Heart left ventricle (tissue), 13 donors: Measurements from ENCODE around the gene AKT1.

ENCODE experiments used
- CTCF ChIP-seq, 12 donors: fragments of 200-600 bp; sonication (generic) in 4 of 12; IDR thresholded peaks; one replicate each; pipeline versions ENCODE4 v1.5.0 to v1.8.0; 2018 to 2022; ENCODE audit warnings: antibody characterized with exemption in 12 of 12, mild to moderate bottlenecking in 5 of 12
- POLR2A ChIP-seq, 2 donors: fragments of 450-650 bp; IDR thresholded peaks; one replicate each; pipeline ENCODE4 v1.6.1; 2017; ENCODE audit warnings: antibody characterized with exemption in 2 of 2, mild to moderate bottlenecking in 2 of 2, moderate library complexity in 2 of 2
- donor health status: ischemic (EF 13 %, LVEDD 7.1; RV severe dilation, severe dysfunction).
- donor health status: DM: no; HTN: yes; CAD: no.
- donor health status: DM: no; HTN: no; CAD: no.
- donor health status: ischemic (EF 25% LVEDD 6.9; RV normal size, moderate dysfunction).
- donor health status: ischemic (EF 25% LVEDD 5.7; RV mildly dilated, moderate dysfunction).
- donor health status: ischemic (EF 35%, LVEDD 5.7; RV mildly dilated, moderate dysfunction).
- donor health status: nonischemic (EF 11% LVEDD 7.7; RV severe dilation, severe dysfunction).
- donor health status: DM: yes; HTN: yes; CAD: no.
- donor health status: PGD.
- donor health status: ischemic (EF 29% LVEDD 5.4; RV normal size, mild dysfunction).
- donor health status: nonischemic (EF 23%, LVEDD 6.1; RV moderate dilation, normal function).

GRCh38 chr14:104754213-104754851 is 41.2 kb downstream of the AKT1 start:
- TF ChIP-seq POLR2A (IDR thresholded peaks at IDR 0.05) (no peak), CTCF (IDR thresholded peaks at IDR 0.05) (no peak)
